Endodermal cell (in vitro differentiated cells): Measurements from ENCODE around the gene DNAJC9. TPM values are rescaled to one million over a fixed set of nuclear protein-coding genes. Genes with fewer than 3 reads are reported as not detected.

Experiments used
- DNase-seq: peaks from one replicate; pipeline ENCODE4 v3.0.0-alpha.2; 2017
- H3K27ac ChIP-seq: 2 replicates; pipeline ENCODE4 v1.5.1; 2013; ENCODE audit warnings: mild to moderate bottlenecking, low read depth, low read length, moderate library complexity
- H3K27me3 ChIP-seq: 2 replicates; pipeline ENCODE4 v1.6.1; 2013; ENCODE audit warnings: mild to moderate bottlenecking, low read length, moderate library complexity; ENCODE audit not compliant: insufficient read depth, control insufficient read depth, poor library complexity, severe bottlenecking
- H3K36me3 ChIP-seq: 2 replicates; pipeline ENCODE4 v1.7.0; 2013; ENCODE audit warnings: mild to moderate bottlenecking, low read length, moderate library complexity; ENCODE audit not compliant: control insufficient read depth, insufficient read depth
- H3K4me1 ChIP-seq: one replicate; pipeline ENCODE4 v1.7.0; 2013; ENCODE audit warnings: low read length; ENCODE audit not compliant: control insufficient read depth, insufficient read depth
- H3K4me3 ChIP-seq: 2 replicates; pipeline ENCODE4 v1.5.1; 2013; ENCODE audit warnings: mild to moderate bottlenecking, low read length, moderate library complexity
- H3K9ac ChIP-seq: 2 replicates; pipeline ENCODE4 v1.6.1; 2013; ENCODE audit warnings: mild to moderate bottlenecking, low read length, moderate library complexity; ENCODE audit not compliant: poor library complexity, severe bottlenecking; ENCODE audit errors: extremely low read depth
- H3K9me3 ChIP-seq: 2 replicates; pipeline ENCODE4 v1.6.1; 2013; ENCODE audit warnings: mild to moderate bottlenecking, low read length, moderate library complexity; ENCODE audit not compliant: control insufficient read depth
- H3K27ac Mint-ChIP-seq: 2 replicates; pipeline ENCODE4 v1.8.0; 2020; ENCODE audit warnings: mixed read lengths
- H3K27me3 Mint-ChIP-seq: 2 replicates; pipeline ENCODE4 v1.8.0; 2021; ENCODE audit warnings: mild to moderate bottlenecking, mixed read lengths; ENCODE audit not compliant: insufficient read depth
- H3K36me3 Mint-ChIP-seq: 2 replicates; pipeline ENCODE4 v1.8.0; 2020; ENCODE audit warnings: low read depth, mixed read lengths
- H3K4me1 Mint-ChIP-seq: 2 replicates; pipeline ENCODE4 v1.8.0; 2020; ENCODE audit warnings: mixed read lengths
- H3K4me3 Mint-ChIP-seq: 2 replicates; pipeline ENCODE4 v1.8.0; 2020; ENCODE audit warnings: mild to moderate bottlenecking, moderate library complexity, mixed read lengths
- H3K9me3 Mint-ChIP-seq: 2 replicates; pipeline ENCODE4 v1.8.0; 2020; ENCODE audit warnings: mild to moderate bottlenecking, mixed read lengths
- CTCF ChIP-seq: fragments of 200-600 bp; sonication (generic); conservative IDR thresholded peaks from 2 replicates; pipeline ENCODE4 v1.5.0; 2021; ENCODE audit warnings: antibody characterized with exemption, mild to moderate bottlenecking
- WGBS, 2 experiments: methylation state at CpG; one replicate each; pipeline versions ENCODE4 v1.1.5 to v1.1.7; 2013; ENCODE audit warnings: missing lambda C conversion rate in 2 of 2, mixed read lengths in 1 of 2; ENCODE audit not compliant: insufficient coverage in 1 of 2, insufficient read length in 1 of 2; 5-methylcytosine and 5-hydroxymethylcytosine counted together
- total RNA-seq, 2 donors: library from RNA; stranded (reverse); fragmentation: NEBNext Ultra II Directional in 1 of 2; extraction: Animal tissue kit (Norgen Biotek cat#: 25700) in 1 of 2; gene quantifications; 2 replicates in 1 of 2; 3 replicates in 1 of 2; pipeline ENCODE4 v1.2.1, GENCODE V29; 2021

DNAJC9 gene
- total RNA-seq, 2 donors from 2014 or later: 33.3 to 37.1 TPM

DNA sequence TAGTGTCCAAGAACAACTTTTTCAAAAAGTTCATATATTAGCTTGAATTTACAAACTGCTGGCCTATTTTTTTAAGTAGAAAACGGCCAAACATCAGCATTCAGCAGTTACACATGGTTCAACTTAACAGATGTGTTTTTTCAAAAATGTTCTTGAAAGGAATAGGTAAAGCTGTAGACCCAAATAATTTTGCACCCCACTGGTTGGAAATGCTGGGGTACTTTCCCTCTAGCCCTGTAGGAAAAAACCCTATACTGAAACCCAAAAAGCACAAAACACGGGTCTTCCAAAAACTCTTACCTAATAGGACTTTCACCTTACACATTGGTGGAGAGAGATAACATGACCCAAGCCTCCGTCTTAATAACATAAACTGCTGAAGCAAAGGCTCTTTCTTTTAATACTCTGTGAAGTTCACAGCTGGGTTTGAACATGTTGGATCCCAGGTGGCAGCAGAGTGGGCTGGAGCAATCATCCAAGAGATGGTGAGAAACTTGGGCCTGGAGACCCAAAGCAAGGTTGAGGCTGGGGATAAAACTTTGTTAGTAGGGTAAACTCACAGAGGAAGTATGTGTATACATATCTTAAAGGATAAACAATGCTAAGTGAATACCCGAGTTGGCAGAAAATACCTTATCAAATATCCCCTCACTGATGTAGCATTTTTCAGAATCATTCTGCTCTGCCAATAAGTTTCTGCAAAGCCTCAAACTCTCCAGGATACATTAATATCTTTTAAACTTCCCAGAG, 629 bp upstream of the DNAJC9 start:
- H3K36me3 Mint-ChIP-seq: peaks cover 47% of the 10 kb centered on the region
- H3K4me3 ChIP-seq: peak overlapping the region; percentile 96
- no peak for TF ChIP-seq CTCF
- H3K9me3 Mint-ChIP-seq: no peaks in the 10 kb centered on the region
- H3K9me3 ChIP-seq: no peaks in the 10 kb centered on the region
- no peak overlapping the region for H3K27ac ChIP-seq
- H3K27ac Mint-ChIP-seq: peak overlapping the region; percentile 97
- 57 to 71% methylated on average over 2 to 4 of the region's 4 CpGs for WGBS, 2 experiments
- peaks cover 51% of the 10 kb centered on the region for H3K36me3 ChIP-seq
- no peaks in the 10 kb centered on the region for H3K27me3 ChIP-seq
- no peaks in the 10 kb centered on the region for H3K27me3 Mint-ChIP-seq
- peaks cover 8% of the 10 kb centered on the region for H3K4me1 ChIP-seq
- peak overlapping the region; percentile 51 for H3K9ac ChIP-seq
- peaks cover 29% of the 10 kb centered on the region for H3K4me1 Mint-ChIP-seq
- H3K4me3 Mint-ChIP-seq: peak overlapping the region; percentile 93
- no peak for DNase-seq

- peaks cover 62% of the 10 kb centered on the region for H3K36me3 ChIP-seq
- no peak for TF ChIP-seq CTCF
- 0% methylated on average over 3 to 8 of the region's 8 CpGs for WGBS, 2 experiments
Measured at GRCh38 chr10:73246322-73246645, 771 bp downstream of the DNAJC9 start.

DNA sequence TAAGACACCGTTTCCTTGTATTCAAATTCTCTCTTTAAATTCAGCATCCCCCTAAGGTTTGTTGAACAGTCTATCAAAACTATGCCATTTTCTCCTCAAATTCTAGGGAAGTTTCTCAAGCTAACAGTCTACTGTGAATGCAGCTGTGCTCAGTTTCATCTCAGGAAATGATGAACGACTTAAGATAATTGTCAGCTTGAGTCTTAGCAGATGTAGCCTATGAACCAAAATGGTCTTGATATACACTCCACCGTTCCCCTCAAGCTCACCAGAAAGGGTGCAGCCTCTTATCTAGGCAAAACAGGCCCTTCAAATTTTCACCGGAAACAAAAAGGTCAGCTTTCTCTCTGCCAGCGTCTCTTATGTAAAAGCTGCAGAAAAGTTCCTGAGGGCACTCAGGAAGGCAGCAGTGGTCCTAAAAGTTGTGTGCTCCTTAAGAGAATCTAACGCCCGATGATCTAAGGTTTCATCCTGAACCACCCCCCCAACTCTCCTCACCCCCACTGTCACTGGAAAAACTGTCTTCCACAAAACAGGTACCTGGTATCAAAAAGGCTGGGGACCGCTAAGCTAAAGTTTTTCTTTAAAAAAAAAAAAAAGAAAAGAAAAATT, 2.1 kb downstream of the DNAJC9 start:
- peaks cover 5% of the 10 kb centered on the region for H3K4me1 ChIP-seq
- peaks cover 26% of the 10 kb centered on the region for H3K4me1 Mint-ChIP-seq
- 83 to 87% methylated on average over 5 to 8 of the region's 8 CpGs for WGBS, 2 experiments

More at GRCh38 chr10:73246322-73246645, 771 bp downstream of the DNAJC9 start:
- Histone ChIP-seq H3K9ac (peak overlapping the region; percentile 85), H3K27ac (peak overlapping the region; percentile 96), H3K9me3 (no peaks in the 10 kb centered on the region), H3K27me3 (no peaks in the 10 kb centered on the region), H3K4me3 (peak overlapping the region; percentile 96), H3K4me1 (peaks cover 5% of the 10 kb centered on the region)
- H3K4me1 Mint-ChIP-seq: peaks cover 29% of the 10 kb centered on the region
- H3K36me3 Mint-ChIP-seq: peaks cover 54% of the 10 kb centered on the region
- H3K9me3 Mint-ChIP-seq: no peaks in the 10 kb centered on the region
- H3K4me3 Mint-ChIP-seq: peak overlapping the region; percentile 93
- DNase-seq: no peak
- H3K27me3 Mint-ChIP-seq: no peaks in the 10 kb centered on the region
- peak overlapping the region; percentile 97 for H3K27ac Mint-ChIP-seq

More for the DNA sequence above, 2.1 kb downstream of the DNAJC9 start:
- Histone ChIP-seq H3K9ac (peak overlapping the region; percentile 85), H3K9me3 (no peaks in the 10 kb centered on the region), H3K4me3 (peak overlapping the region; percentile 96), H3K27me3 (no peaks in the 10 kb centered on the region), H3K27ac (no peak overlapping the region), H3K36me3 (peaks cover 63% of the 10 kb centered on the region)
- no peaks in the 10 kb centered on the region for H3K27me3 Mint-ChIP-seq
- peaks cover 54% of the 10 kb centered on the region for H3K36me3 Mint-ChIP-seq
- H3K4me3 Mint-ChIP-seq: peak overlapping the region; percentile 93
- no peak for DNase-seq
- H3K27ac Mint-ChIP-seq: peak overlapping the region; percentile 97
- H3K9me3 Mint-ChIP-seq: no peaks in the 10 kb centered on the region
- no peak for TF ChIP-seq CTCF
